AG04450 (cell line): ENCODE data around the gene DIPK1A. TPM values are rescaled to one million over a fixed set of nuclear protein-coding genes. Genes with fewer than 3 reads are reported as not detected.

Experiments
- CTCF ChIA-PET: fragments of 300-600, 350-600 bp; formaldehyde crosslinking; extraction: SDS; loops from one replicate; lab custom pipeline; 2022; ENCODE audit warnings: antibody characterized with exemption, inconsistent platforms; lab: Charles Lee
- POLR2A ChIA-PET: fragments of 350-600 bp; formaldehyde crosslinking; extraction: SDS; loops from one replicate; lab custom pipeline; 2021; ENCODE audit warnings: antibody characterized with exemption, inconsistent platforms; lab: Yijun Ruan, JAX
- DNase-seq: peaks from one replicate; pipeline ENCODE4 v3.0.0-alpha.2; 2011; ENCODE audit warnings: low read depth, low spot score
- H3K27ac ChIP-seq: one replicate; pipeline ENCODE4 v1.5.1; 2012; ENCODE audit warnings: low read depth, low read length, control low read depth
- H3K27me3 ChIP-seq: one replicate; pipeline ENCODE4 v1.6.0; 2012; ENCODE audit warnings: low read length; ENCODE audit not compliant: control insufficient read depth, insufficient read depth
- H3K4me3 ChIP-seq: 2 replicates; pipeline ENCODE4 v1.5.1; 2011; ENCODE audit warnings: mild to moderate bottlenecking, low read depth, low read length, control low read depth
- H3K9me3 ChIP-seq: 2 replicates; pipeline ENCODE4 v1.5.1; 2012; ENCODE audit warnings: low read length; ENCODE audit not compliant: control insufficient read depth, insufficient read depth
- CTCF ChIP-seq: IDR thresholded peaks from 2 replicates; pipeline ENCODE4 v1.5.1; 2011; ENCODE audit warnings: low read depth, low read length, control low read depth, inconsistent platforms
- polyA minus RNA-seq: library from RNA; depleted of rRNA, polyadenylated mRNA; stranded (reverse); fragments of >200 nt; gene quantifications from 2 replicates; pipeline ENCODE4 v1.2.3, GENCODE V29; 2011; rRNA and poly(A)+ RNA removed
- polyA plus RNA-seq: library from polyadenylated mRNA; depleted of rRNA; stranded (reverse); fragments of >200 nt; gene quantifications from 2 replicates; pipeline ENCODE4 v1.2.3, GENCODE V29; 2011; rRNA removed

Gene DIPK1A
- 35.9 and 50.8 TPM in 2 replicates for polyA plus RNA-seq
- polyA minus RNA-seq = 9.5 and 19.9 TPM in 2 replicates

- Histone ChIP-seq H3K27ac (peak within 1 kb of the TSS; percentile 75), H3K4me3 (peak within 1 kb of the TSS; percentile 80), H3K27me3 (peaks cover 7% of the 10 kb centered on the region), H3K9me3 (no peaks in the 10 kb centered on the region; the same call in 1 of the 2 replicates)
- DNase-seq = no peak
- ChIA-PET CTCF (interaction anchor here (1.1 to 8.5 kb wide), 6 partner anchors 32 to 143 kb away, joined by 3 to 72 read pairs (median 4); no protein-coding TSS in a partner anchor), POLR2A (interaction anchor here (0.9 to 3.0 kb wide), 5 partner anchors 11 to 384 kb away, joined by 3 to 12 read pairs (median 5); partner anchors contain the start of genes DR1 and RPL5)
- TF ChIP-seq CTCF = no peak
These were observed at the start of gene DIPK1A for GRCh38 chr1:92961131-92961895. DIPK1A (minus strand) TSS chr1:92961462; CDS start chr1:92961429, 33 bp downstream.

GRCh38 chr1:93007941-93008577 lies 46.8 kb upstream of the DIPK1A start:
- no peak overlapping the region for H3K4me3 ChIP-seq
- H3K9me3 ChIP-seq = peaks cover 3% of the 10 kb centered on the region; the same call in 1 of the 2 replicates
- ChIA-PET CTCF (interaction anchor here (0.6 to 8.0 kb wide), 4 partner anchors 13 to 1287 kb away, joined by 3 to 57 read pairs (median 8); no protein-coding TSS in a partner anchor), POLR2A (interaction anchor here (0.9 kb wide), 1 partner anchor 168 kb away, joined by 5 read pairs; no protein-coding TSS in a partner anchor)
- H3K27ac ChIP-seq = no peak overlapping the region
- TF ChIP-seq CTCF = no peak
- H3K27me3 ChIP-seq = peaks cover 6% of the 10 kb centered on the region
- no peak for DNase-seq

GRCh38 chr1:93005252-93005598 lies 44.0 kb upstream of the DIPK1A start:
- CTCF ChIA-PET = interaction anchor here (0.6 to 8.0 kb wide), 4 partner anchors 11 to 146 kb away, joined by 3 to 57 read pairs (median 4); no protein-coding TSS in a partner anchor
- POLR2A ChIA-PET = no interaction called here
- no peak for TF ChIP-seq CTCF

GRCh38 chr1:93004566-93005251 lies 43.4 kb upstream of the DIPK1A start:
- no peaks in the 10 kb centered on the region for H3K9me3 ChIP-seq
- POLR2A ChIA-PET = no interaction called here

More at GRCh38 chr1:93005252-93005598, 44.0 kb upstream of the DIPK1A start:
- H3K4me3 ChIP-seq = no peak overlapping the region
- DNase-seq = no peak
- H3K27me3 ChIP-seq = peaks cover 14% of the 10 kb centered on the region
- H3K27ac ChIP-seq = no peak overlapping the region
- H3K9me3 ChIP-seq = peaks cover under 1% of the 10 kb centered on the region; the same call in 1 of the 2 replicates

More at GRCh38 chr1:93004566-93005251, 43.4 kb upstream of the DIPK1A start:
- H3K27me3 ChIP-seq = peaks cover 15% of the 10 kb centered on the region
- H3K4me3 ChIP-seq = no peak overlapping the region
- H3K27ac ChIP-seq = no peak overlapping the region
- CTCF ChIA-PET = interaction anchor here (0.6 to 8.0 kb wide), 5 partner anchors 11 to 146 kb away, joined by 3 to 57 read pairs (median 4); no protein-coding TSS in a partner anchor
- DNase-seq = no peak
- no peak for TF ChIP-seq CTCF
